Upper lobe of left lung (tissue), 6 donors: ENCODE measurements around the gene ABLIM2. TPM values are rescaled to one million over a fixed set of nuclear protein-coding genes. Genes with fewer than 3 reads are reported as not detected.
A peak's percentile ranks its signal among the peaks of the same experiment; 100 is the strongest.

Experiments used
- ATAC-seq, 2 donors: fragments of 200-7000 bp; cut with Tn5 transposase; one replicate each; pipeline ENCODE4 v1.9.1; 2022; ENCODE audit warnings: mild to moderate bottlenecking in 2 of 2, moderate library complexity in 2 of 2; ENCODE audit not compliant: low FRiP score in 2 of 2
- DNase-seq, 2 donors: peaks; one replicate each; pipeline ENCODE4 v3.0.0-alpha.2; 2019 to 2020
- H3K27ac ChIP-seq, 4 donors: fragments of 200-600 bp; sonication (generic); one replicate each; pipeline ENCODE4 v1.5.1; 2016 to 2019
- H3K27me3 ChIP-seq, 4 donors: fragments of 200-600 bp; sonication (generic); one replicate each; pipeline ENCODE4 v1.5.1; 2017 to 2019
- H3K36me3 ChIP-seq, 4 donors: fragments of 200-600 bp; sonication (generic); one replicate each; pipeline ENCODE4 v1.5.1; 2016 to 2019
- H3K4me1 ChIP-seq, 4 donors: fragments of 200-600 bp; sonication (generic); one replicate each; pipeline ENCODE4 v1.5.1; 2018 to 2019
- H3K4me3 ChIP-seq, 4 donors: fragments of 200-600 bp; sonication (generic); one replicate each; pipeline ENCODE4 v1.5.1; 2017 to 2019; ENCODE audit warnings: mild to moderate bottlenecking in 2 of 4, moderate library complexity in 1 of 4
- H3K9me3 ChIP-seq, 4 donors: fragments of 200-600 bp; sonication (generic); one replicate each; pipeline ENCODE4 v1.5.1; 2018 to 2019
- CTCF ChIP-seq, 6 experiments: fragments of 450-650 bp in 4 of 6; fragments of 200-600 bp in 2 of 6; sonication (generic) in 2 of 6; IDR thresholded peaks; one replicate each; pipeline ENCODE4 v1.5.1; 2016 to 2019; ENCODE audit warnings: antibody characterized with exemption in 6 of 6
- EP300 ChIP-seq, 4 donors: sonication (generic); formaldehyde crosslinking; IDR thresholded peaks; one replicate each; pipeline ENCODE4 v1.5.1; 2017; ENCODE audit warnings: antibody characterized with exemption in 4 of 4, control low read depth in 2 of 4
- POLR2A ChIP-seq, 4 donors: fragments of 450-650 bp; IDR thresholded peaks; one replicate each; pipeline ENCODE4 v1.5.1; 2016 to 2017; ENCODE audit warnings: antibody characterized with exemption in 4 of 4, mild to moderate bottlenecking in 2 of 4
- POLR2AphosphoS5 ChIP-seq, 2 donors: sonication (generic); formaldehyde crosslinking; IDR thresholded peaks; one replicate each; pipeline ENCODE4 v1.5.1; 2017; ENCODE audit warnings: antibody characterized with exemption in 2 of 2
- WGBS, 2 donors: methylation state at CpG; one replicate each; pipeline ENCODE4 v1.1.5; 2017 to 2018; 5-methylcytosine and 5-hydroxymethylcytosine counted together
- total RNA-seq, 6 donors: library from RNA; depleted of rRNA in 4 of 6; stranded (reverse); fragments of >200 nt in 4 of 6; gene quantifications; one replicate each; pipeline versions ENCODE4 v1.1.0 to v1.2.1, GENCODE V29; 2016 to 2021
- donor health status: DM: no; HTN: no; CAD: no; lungs with moderate emphysema.
- donor health status: DM: no; HTN: yes; CAD: no; lungs with severe emphysema.

The ABLIM2 gene
- total RNA-seq, 6 donors from 2014 or later: 3.6 to 36.9 (median 8.1) TPM

DNA sequence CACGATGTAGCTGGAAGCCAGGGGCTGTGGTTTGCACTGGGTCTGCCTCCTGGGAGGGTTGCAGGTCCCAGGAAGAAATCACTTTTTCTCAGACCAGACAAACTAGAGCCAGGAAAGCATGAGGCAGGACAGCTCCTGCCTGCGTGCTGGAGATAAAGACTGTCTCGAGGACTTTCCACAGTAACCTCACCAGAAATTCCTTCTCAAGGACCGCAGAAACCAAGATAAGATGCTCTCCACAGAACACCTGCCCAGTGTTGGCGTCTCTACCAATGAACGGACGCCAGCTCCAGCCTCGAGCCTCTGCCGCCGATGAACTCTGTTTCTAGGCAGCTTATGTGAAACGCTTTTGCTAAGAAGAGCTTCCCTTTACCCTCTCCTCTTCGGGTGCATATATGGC, 142.1 kb downstream of the ABLIM2 start:
- ATAC-seq (no peak), DNase-seq (no peak)
- 65 to 74% methylated on average over 11 to 12 of the region's 12 CpGs for WGBS, 2 donors
- no peaks in the 10 kb centered on the region for H3K36me3 ChIP-seq
- no peak overlapping the region for H3K27ac ChIP-seq
- H3K27me3 ChIP-seq: no peaks in the 10 kb centered on the region
- no peak overlapping the region for H3K4me3 ChIP-seq
- TF ChIP-seq POLR2AphosphoS5 (IDR thresholded peaks at IDR 0.05) (no peak), CTCF (IDR thresholded peaks at IDR 0.05) (no peak), EP300 (IDR thresholded peaks at IDR 0.05) (no peak), POLR2A (IDR thresholded peaks at IDR 0.05) (no peak)
- H3K4me1 ChIP-seq: no peaks in the 10 kb centered on the region
- H3K9me3 ChIP-seq: no peaks in the 10 kb centered on the region

- DNase-seq (no peak), ATAC-seq (no peak)
- no peaks in the 10 kb centered on the region for H3K36me3 ChIP-seq
- 30% methylated on average over 4 of the region's 4 CpGs for WGBS, 2 donors
- no peak overlapping the region for H3K4me3 ChIP-seq
- no peak overlapping the region for H3K27ac ChIP-seq
- no peaks in the 10 kb centered on the region for H3K9me3 ChIP-seq
- TF ChIP-seq POLR2AphosphoS5 (IDR thresholded peaks at IDR 0.05): no peak
- TF ChIP-seq EP300 (IDR thresholded peaks at IDR 0.05): no peak
- TF ChIP-seq POLR2A (IDR thresholded peaks at IDR 0.05): no peak
- no peak for TF ChIP-seq CTCF (IDR thresholded peaks at IDR 0.05)
- H3K27me3 ChIP-seq: no peaks in the 10 kb centered on the region
- H3K4me1 ChIP-seq: peaks cover 0 to 3% (median 0%) of the 10 kb centered on the region in 4 donors
These were observed 143.1 kb downstream of the ABLIM2 start for GRCh38 chr4:8015512-8015911.

DNA sequence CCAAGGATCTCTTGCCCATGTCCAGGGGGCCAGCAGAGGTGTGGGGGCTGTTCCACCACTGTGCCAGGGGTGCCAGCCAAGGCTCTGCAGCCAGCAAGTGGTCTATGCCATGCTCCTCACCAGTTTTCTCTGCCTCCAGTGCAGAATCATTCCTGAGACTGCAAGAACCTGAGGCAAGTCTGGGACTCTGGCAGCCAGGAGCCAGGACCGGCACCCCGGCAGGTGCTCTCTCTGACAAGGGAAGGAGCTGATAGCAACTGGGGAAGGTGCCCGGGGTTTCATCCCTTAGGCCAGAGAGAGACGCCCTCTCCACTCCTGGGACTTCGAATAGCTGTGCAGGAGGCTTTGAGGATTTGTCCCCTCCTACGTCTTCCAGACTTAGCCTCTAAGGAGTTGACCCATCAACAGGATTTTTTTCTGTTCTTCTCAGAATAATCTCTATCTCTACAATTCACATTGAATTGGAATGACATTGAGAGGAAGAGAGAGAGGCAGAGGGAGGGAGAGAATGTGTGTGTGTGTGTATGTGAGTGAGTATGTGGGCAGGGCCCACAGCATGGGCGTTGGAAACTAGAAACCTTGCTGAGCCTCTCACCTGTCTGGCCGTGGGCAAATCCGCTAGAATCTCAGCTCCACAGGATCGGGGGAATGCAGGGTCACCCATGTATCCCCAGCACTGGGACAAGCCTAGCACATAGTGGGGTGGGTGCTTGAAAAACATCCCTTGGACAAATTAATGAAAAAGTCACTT, 144.5 kb downstream of the ABLIM2 start:
- no peak for ATAC-seq
- Histone ChIP-seq H3K4me3 (no peak overlapping the region), H3K9me3 (no peaks in the 10 kb centered on the region), H3K27me3 (no peaks in the 10 kb centered on the region), H3K36me3 (no peaks in the 10 kb centered on the region), H3K4me1 (peaks cover 0 to 5% (median 0%) of the 10 kb centered on the region in 4 donors), H3K27ac (no peak overlapping the region)
- WGBS, 2 donors: 84 to 85% methylated on average over 7 to 10 of the region's 10 CpGs
- TF ChIP-seq POLR2A (IDR thresholded peaks at IDR 0.05): no peak
- no peak for TF ChIP-seq EP300 (IDR thresholded peaks at IDR 0.05)
- no peak for TF ChIP-seq POLR2AphosphoS5 (IDR thresholded peaks at IDR 0.05)
- TF ChIP-seq CTCF (IDR thresholded peaks at IDR 0.05): no peak
- DNase-seq: no peak

- TF ChIP-seq EP300 (IDR thresholded peaks at IDR 0.05) (no peak), POLR2A (IDR thresholded peaks at IDR 0.05) (no peak), CTCF (IDR thresholded peaks at IDR 0.05) (no peak), POLR2AphosphoS5 (IDR thresholded peaks at IDR 0.05) (no peak)
- H3K4me3 ChIP-seq: no peak overlapping the region
- peaks cover 0 to 5% (median 0%) of the 10 kb centered on the region in 4 donors for H3K4me1 ChIP-seq
- no peak for ATAC-seq
- H3K27me3 ChIP-seq: no peaks in the 10 kb centered on the region
- H3K36me3 ChIP-seq: peaks cover 0 to 4% (median 1%) of the 10 kb centered on the region in 4 donors
- DNase-seq: no peak
- no peak overlapping the region for H3K27ac ChIP-seq
- H3K9me3 ChIP-seq: no peaks in the 10 kb centered on the region
- 95 to 99% methylated on average over 3 of the region's 3 CpGs for WGBS, 2 donors
These were observed 146.1 kb downstream of the ABLIM2 start for GRCh38 chr4:8012517-8012916.

DNA sequence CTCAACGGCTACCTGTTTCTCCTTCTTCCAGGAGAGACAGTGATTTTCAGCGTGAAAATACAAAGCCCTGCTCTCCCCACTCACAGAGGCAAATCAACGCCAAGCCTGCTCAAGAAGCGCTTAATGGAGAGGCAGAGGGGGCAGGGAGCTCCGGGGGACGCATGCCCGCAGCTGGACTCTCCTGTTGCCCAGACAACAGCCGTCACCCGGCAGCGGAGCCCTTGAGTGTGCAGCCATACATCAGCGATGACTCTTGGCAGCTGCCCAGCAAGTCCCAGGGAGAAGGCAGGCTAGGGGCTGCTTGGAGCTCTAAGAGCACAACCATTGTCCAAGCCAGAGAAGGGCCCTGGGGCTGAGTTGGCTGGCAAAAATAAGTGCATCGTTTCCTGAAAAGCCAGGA, 148.0 kb downstream of the ABLIM2 start:
- DNase-seq (peak in 1 of 2 donors; percentile 33), ATAC-seq (no peak)
- H3K4me3 ChIP-seq: no peak overlapping the region
- 25 to 27% methylated on average over 7 to 12 of the region's 12 CpGs for WGBS, 2 donors
- TF ChIP-seq POLR2AphosphoS5 (IDR thresholded peaks at IDR 0.05): no peak
- no peak for TF ChIP-seq POLR2A (IDR thresholded peaks at IDR 0.05)
- TF ChIP-seq EP300 (IDR thresholded peaks at IDR 0.05): no peak
- no peak for TF ChIP-seq CTCF (IDR thresholded peaks at IDR 0.05)
- H3K27me3 ChIP-seq: no peaks in the 10 kb centered on the region
- H3K9me3 ChIP-seq: no peaks in the 10 kb centered on the region
- H3K36me3 ChIP-seq: peaks cover 0 to 8% (median 1%) of the 10 kb centered on the region in 4 donors
- H3K4me1 ChIP-seq: peaks cover 0 to 5% (median 0%) of the 10 kb centered on the region in 4 donors
- no peak overlapping the region for H3K27ac ChIP-seq
